A549 (cell line): Measurements from ENCODE around the gene RASA3.

ENCODE experiments used
- EP300 ChIP-seq, 2 experiments: fragments of >200 bp; sonication (Bioruptor Twin); formaldehyde crosslinking; IDR thresholded peaks; 2 replicates in 1 of 2; 3 replicates in 1 of 2; pipeline ENCODE4 v1.6.1; 2016 to 2017
- PHF8 ChIP-seq: fragments of 200-600 bp; sonication (generic); IDR thresholded peaks from 2 replicates; pipeline ENCODE4 v1.6.1; 2016; ENCODE audit warnings: low read depth, mild to moderate bottlenecking, antibody characterized with exemption, moderate library complexity, borderline replicate concordance
- RAD21 ChIP-seq, 2 experiments: fragments of >200 bp in 1 of 2; sonication (Bioruptor Twin) in 1 of 2; formaldehyde crosslinking in 1 of 2; IDR thresholded peaks in 1 of 2; conservative IDR thresholded peaks in 1 of 2; 2 replicates in 1 of 2; 3 replicates in 1 of 2; pipeline ENCODE4 v1.6.1; 2012 to 2018; ENCODE audit warnings: inconsistent platforms in 1 of 2
- SREBF2 ChIP-seq: fragments of 450-650 bp; IDR thresholded peaks from 2 replicates; pipeline ENCODE4 v1.6.1; 2014; ENCODE audit warnings: mild to moderate bottlenecking, moderate library complexity
- TF ChIP-seq, protein P1 (sequence below): fragments of >200 bp; sonication (Bioruptor Twin); formaldehyde crosslinking; IDR thresholded peaks from 3 replicates; pipeline ENCODE4 v1.5.1; 2016

DNA sequence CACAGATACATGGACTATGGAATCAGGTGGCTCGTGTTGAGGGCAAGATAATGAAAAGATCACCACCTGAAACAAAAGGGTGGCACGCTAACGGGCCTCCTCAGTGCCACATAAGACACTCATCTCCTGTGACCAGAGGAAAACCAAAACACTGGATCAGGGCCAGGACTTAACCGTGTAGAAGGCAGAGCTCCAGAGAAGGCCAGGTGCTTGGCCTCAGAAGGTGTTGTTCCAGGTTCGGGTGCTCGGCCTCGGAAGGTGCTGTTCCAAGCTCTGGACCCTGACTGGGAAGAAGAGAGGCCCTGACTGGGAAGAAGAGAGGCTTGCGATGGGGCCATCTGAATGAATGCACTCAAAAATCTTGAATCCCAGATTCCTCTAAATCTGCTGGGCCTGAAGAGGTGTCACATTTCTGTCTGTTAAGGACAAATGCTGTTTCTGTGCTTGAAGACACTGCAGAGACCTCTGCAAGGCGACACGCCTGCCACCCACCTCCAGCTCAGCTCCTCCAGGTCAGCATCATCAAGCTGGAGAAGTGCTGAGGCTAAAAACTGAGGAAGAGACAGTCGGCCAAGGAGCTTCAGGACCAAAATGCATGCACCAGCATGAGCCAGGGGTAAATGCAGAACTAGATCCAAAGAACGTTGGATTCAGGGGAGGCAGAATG lies 2.7 kb upstream of the RASA3 start:
- TF ChIP-seq, protein P1, sequence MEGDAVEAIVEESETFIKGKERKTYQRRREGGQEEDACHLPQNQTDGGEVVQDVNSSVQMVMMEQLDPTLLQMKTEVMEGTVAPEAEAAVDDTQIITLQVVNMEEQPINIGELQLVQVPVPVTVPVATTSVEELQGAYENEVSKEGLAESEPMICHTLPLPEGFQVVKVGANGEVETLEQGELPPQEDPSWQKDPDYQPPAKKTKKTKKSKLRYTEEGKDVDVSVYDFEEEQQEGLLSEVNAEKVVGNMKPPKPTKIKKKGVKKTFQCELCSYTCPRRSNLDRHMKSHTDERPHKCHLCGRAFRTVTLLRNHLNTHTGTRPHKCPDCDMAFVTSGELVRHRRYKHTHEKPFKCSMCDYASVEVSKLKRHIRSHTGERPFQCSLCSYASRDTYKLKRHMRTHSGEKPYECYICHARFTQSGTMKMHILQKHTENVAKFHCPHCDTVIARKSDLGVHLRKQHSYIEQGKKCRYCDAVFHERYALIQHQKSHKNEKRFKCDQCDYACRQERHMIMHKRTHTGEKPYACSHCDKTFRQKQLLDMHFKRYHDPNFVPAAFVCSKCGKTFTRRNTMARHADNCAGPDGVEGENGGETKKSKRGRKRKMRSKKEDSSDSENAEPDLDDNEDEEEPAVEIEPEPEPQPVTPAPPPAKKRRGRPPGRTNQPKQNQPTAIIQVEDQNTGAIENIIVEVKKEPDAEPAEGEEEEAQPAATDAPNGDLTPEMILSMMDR = no peak
- TF ChIP-seq SREBF2 = no peak
- TF ChIP-seq EP300 (IDR thresholded peaks at IDR 0.05) = no peak
- TF ChIP-seq PHF8 = no peak
- TF ChIP-seq RAD21 (conservative IDR thresholded peaks at IDR 0.05 in 1 of 2, IDR thresholded peaks at IDR 0.05 in 1 of 2) = no peak
